Measurements from ENCODE around the gene PKHD1.
"Not testable (repeated sequence)": the region's sequence is repeated elsewhere in the genome, so short reads cannot be mapped to it uniquely, and the experiment has no call there.

The PKHD1 gene

GRCh38 chr6:51996296-51996947 lies 91.0 kb downstream of the PKHD1 start:
- H3K36me3 ChIP-seq (ENCODE audit: control insufficient read depth in 1 of 2, insufficient read depth in 2 of 2, low read length in 2 of 2) = no peaks in the 10 kb centered on the region
- no peak overlapping the region for H3K27ac ChIP-seq (ENCODE audit: low read depth, low read length)
- no peaks in the 10 kb centered on the region for H3K9me3 ChIP-seq (ENCODE audit: control insufficient read depth in 1 of 2, low read length in 2 of 2)
- no peak overlapping the region for H3K4me3 ChIP-seq (ENCODE audit: low read depth in 1 of 2, low read length in 2 of 2)
- H3K9ac ChIP-seq (ENCODE audit: low read depth in 1 of 2, low read length in 2 of 2) = no peak overlapping the region
- H3K4me1 ChIP-seq (ENCODE audit: control insufficient read depth in 1 of 2, insufficient read depth in 2 of 2, low read length in 2 of 2) = peaks cover 7 to 8% of the 10 kb centered on the region in 2 donors
- H3K27me3 ChIP-seq (ENCODE audit: control insufficient read depth in 1 of 2, insufficient read depth in 2 of 2, low read length in 2 of 2) = no peaks in the 10 kb centered on the region

GRCh38 chr6:51995214-51995755 lies 92.1 kb downstream of the PKHD1 start:
- H3K27me3 ChIP-seq (ENCODE audit: control insufficient read depth in 1 of 2, insufficient read depth in 2 of 2, low read length in 2 of 2) = no peaks in the 10 kb centered on the region
- H3K4me1 ChIP-seq (ENCODE audit: control insufficient read depth in 1 of 2, insufficient read depth in 2 of 2, low read length in 2 of 2) = peaks cover 7 to 8% of the 10 kb centered on the region in 2 donors
- no peaks in the 10 kb centered on the region for H3K9me3 ChIP-seq (ENCODE audit: control insufficient read depth in 1 of 2, low read length in 2 of 2)
- no peaks in the 10 kb centered on the region for H3K36me3 ChIP-seq (ENCODE audit: control insufficient read depth in 1 of 2, insufficient read depth in 2 of 2, low read length in 2 of 2)
- H3K9ac ChIP-seq (ENCODE audit: low read depth in 1 of 2, low read length in 2 of 2) = no peak overlapping the region
- no peak overlapping the region for H3K4me3 ChIP-seq (ENCODE audit: low read depth in 1 of 2, low read length in 2 of 2)
- H3K27ac ChIP-seq (ENCODE audit: low read depth, low read length) = no peak overlapping the region

- no peaks in the 10 kb centered on the region for H3K27me3 ChIP-seq (ENCODE audit: control insufficient read depth in 1 of 2, insufficient read depth in 2 of 2, low read length in 2 of 2)
- no peak overlapping the region for H3K4me3 ChIP-seq (ENCODE audit: low read depth in 1 of 2, low read length in 2 of 2)
- no peak overlapping the region for H3K9ac ChIP-seq (ENCODE audit: low read depth in 1 of 2, low read length in 2 of 2)
- H3K9me3 ChIP-seq (ENCODE audit: control insufficient read depth in 1 of 2, low read length in 2 of 2) = no peaks in the 10 kb centered on the region
- no peak overlapping the region for H3K27ac ChIP-seq (ENCODE audit: low read depth, low read length)
- H3K4me1 ChIP-seq (ENCODE audit: control insufficient read depth in 1 of 2, insufficient read depth in 2 of 2, low read length in 2 of 2) = peaks cover 7 to 8% of the 10 kb centered on the region in 2 donors
- no peaks in the 10 kb centered on the region for H3K36me3 ChIP-seq (ENCODE audit: control insufficient read depth in 1 of 2, insufficient read depth in 2 of 2, low read length in 2 of 2)
These were observed 94.5 kb downstream of the PKHD1 start for GRCh38 chr6:51992876-51993275.

GRCh38 chr6:51989789-51990188 lies 97.6 kb downstream of the PKHD1 start:
- Histone ChIP-seq H3K4me3 (ENCODE audit: low read depth in 1 of 2, low read length in 2 of 2) (no peak overlapping the region), H3K27me3 (ENCODE audit: control insufficient read depth in 1 of 2, insufficient read depth in 2 of 2, low read length in 2 of 2) (no peaks in the 10 kb centered on the region), H3K27ac (ENCODE audit: low read depth, low read length) (no peak overlapping the region), H3K4me1 (ENCODE audit: control insufficient read depth in 1 of 2, insufficient read depth in 2 of 2, low read length in 2 of 2) (peaks cover 0 to 1% of the 10 kb centered on the region in 2 donors), H3K9ac (ENCODE audit: low read depth in 1 of 2, low read length in 2 of 2) (no peak overlapping the region), H3K36me3 (ENCODE audit: control insufficient read depth in 1 of 2, insufficient read depth in 2 of 2, low read length in 2 of 2) (no peaks in the 10 kb centered on the region), H3K9me3 (ENCODE audit: control insufficient read depth in 1 of 2, low read length in 2 of 2) (no peaks in the 10 kb centered on the region)

GRCh38 chr6:51986864-51987263 lies 100.5 kb downstream of the PKHD1 start:
- no peaks in the 10 kb centered on the region for H3K4me1 ChIP-seq (ENCODE audit: control insufficient read depth in 1 of 2, insufficient read depth in 2 of 2, low read length in 2 of 2)
- H3K36me3 ChIP-seq (ENCODE audit: control insufficient read depth in 1 of 2, insufficient read depth in 2 of 2, low read length in 2 of 2) = no peaks in the 10 kb centered on the region
- H3K4me3 ChIP-seq (ENCODE audit: low read depth in 1 of 2, low read length in 2 of 2) = no peak overlapping the region
- H3K9ac ChIP-seq (ENCODE audit: low read depth in 1 of 2, low read length in 2 of 2) = no peak overlapping the region
- H3K27me3 ChIP-seq (ENCODE audit: control insufficient read depth in 1 of 2, insufficient read depth in 2 of 2, low read length in 2 of 2) = no peaks in the 10 kb centered on the region
- H3K9me3 ChIP-seq (ENCODE audit: control insufficient read depth in 1 of 2, low read length in 2 of 2) = no peaks in the 10 kb centered on the region
- no peak overlapping the region for H3K27ac ChIP-seq (ENCODE audit: low read depth, low read length)

GRCh38 chr6:51983564-51983963 lies 103.8 kb downstream of the PKHD1 start:
- Histone ChIP-seq H3K9ac (ENCODE audit: low read depth in 1 of 2, low read length in 2 of 2) (no peak overlapping the region), H3K9me3 (ENCODE audit: control insufficient read depth in 1 of 2, low read length in 2 of 2) (no peaks in the 10 kb centered on the region), H3K4me3 (ENCODE audit: low read depth in 1 of 2, low read length in 2 of 2) (no peak overlapping the region), H3K4me1 (ENCODE audit: control insufficient read depth in 1 of 2, insufficient read depth in 2 of 2, low read length in 2 of 2) (no peaks in the 10 kb centered on the region), H3K27me3 (ENCODE audit: control insufficient read depth in 1 of 2, insufficient read depth in 2 of 2, low read length in 2 of 2) (no peaks in the 10 kb centered on the region), H3K36me3 (ENCODE audit: control insufficient read depth in 1 of 2, insufficient read depth in 2 of 2, low read length in 2 of 2) (no peaks in the 10 kb centered on the region), H3K27ac (ENCODE audit: low read depth, low read length) (no peak overlapping the region)

- H3K9ac ChIP-seq (ENCODE audit: low read depth in 1 of 2, low read length in 2 of 2); H3K4me1 ChIP-seq (ENCODE audit: control insufficient read depth in 1 of 2, insufficient read depth in 2 of 2, low read length in 2 of 2): not testable (repeated sequence)
These were observed 104.7 kb downstream of the PKHD1 start for GRCh38 chr6:51982695-51983094.

GRCh38 chr6:51976374-51976773 lies 111.0 kb downstream of the PKHD1 start:
- Histone ChIP-seq H3K9ac (ENCODE audit: low read depth in 1 of 2, low read length in 2 of 2) (no peak overlapping the region), H3K36me3 (ENCODE audit: control insufficient read depth in 1 of 2, insufficient read depth in 2 of 2, low read length in 2 of 2) (no peaks in the 10 kb centered on the region), H3K4me1 (ENCODE audit: control insufficient read depth in 1 of 2, insufficient read depth in 2 of 2, low read length in 2 of 2) (no peaks in the 10 kb centered on the region), H3K4me3 (ENCODE audit: low read depth in 1 of 2, low read length in 2 of 2) (no peak overlapping the region), H3K9me3 (ENCODE audit: control insufficient read depth in 1 of 2, low read length in 2 of 2) (no peaks in the 10 kb centered on the region), H3K27me3 (ENCODE audit: control insufficient read depth in 1 of 2, insufficient read depth in 2 of 2, low read length in 2 of 2) (no peaks in the 10 kb centered on the region), H3K27ac (ENCODE audit: low read depth, low read length) (no peak overlapping the region)

More at GRCh38 chr6:51982695-51983094, 104.7 kb downstream of the PKHD1 start:
- H3K4me3 ChIP-seq (ENCODE audit: low read depth in 1 of 2, low read length in 2 of 2); H3K9me3 ChIP-seq (ENCODE audit: control insufficient read depth in 1 of 2, low read length in 2 of 2); H3K36me3 ChIP-seq (ENCODE audit: control insufficient read depth in 1 of 2, insufficient read depth in 2 of 2, low read length in 2 of 2); H3K27me3 ChIP-seq (ENCODE audit: control insufficient read depth in 1 of 2, insufficient read depth in 2 of 2, low read length in 2 of 2); H3K27ac ChIP-seq (ENCODE audit: low read depth, low read length): not testable (repeated sequence)

GRCh38 chr6:51972659-51973058 lies 114.8 kb downstream of the PKHD1 start:
- Histone ChIP-seq H3K27me3 (ENCODE audit: control insufficient read depth in 1 of 2, insufficient read depth in 2 of 2, low read length in 2 of 2) (no peaks in the 10 kb centered on the region), H3K4me1 (ENCODE audit: control insufficient read depth in 1 of 2, insufficient read depth in 2 of 2, low read length in 2 of 2) (no peaks in the 10 kb centered on the region), H3K9me3 (ENCODE audit: control insufficient read depth in 1 of 2, low read length in 2 of 2) (no peaks in the 10 kb centered on the region)

GRCh38 chr6:51968265-51968664 lies 119.1 kb downstream of the PKHD1 start:
- H3K4me3 ChIP-seq (ENCODE audit: low read depth in 1 of 2, low read length in 2 of 2) = no peak overlapping the region
- no peaks in the 10 kb centered on the region for H3K4me1 ChIP-seq (ENCODE audit: control insufficient read depth in 1 of 2, insufficient read depth in 2 of 2, low read length in 2 of 2)
- H3K9ac ChIP-seq (ENCODE audit: low read depth in 1 of 2, low read length in 2 of 2) = no peak overlapping the region
- H3K27me3 ChIP-seq (ENCODE audit: control insufficient read depth in 1 of 2, insufficient read depth in 2 of 2, low read length in 2 of 2) = no peaks in the 10 kb centered on the region
- no peaks in the 10 kb centered on the region for H3K36me3 ChIP-seq (ENCODE audit: control insufficient read depth in 1 of 2, insufficient read depth in 2 of 2, low read length in 2 of 2)
- H3K9me3 ChIP-seq (ENCODE audit: control insufficient read depth in 1 of 2, low read length in 2 of 2) = no peaks in the 10 kb centered on the region
- H3K27ac ChIP-seq (ENCODE audit: low read depth, low read length) = no peak overlapping the region

More at GRCh38 chr6:51972659-51973058, 114.8 kb downstream of the PKHD1 start:
- no peak overlapping the region for H3K9ac ChIP-seq (ENCODE audit: low read depth in 1 of 2, low read length in 2 of 2)
- H3K4me3 ChIP-seq (ENCODE audit: low read depth in 1 of 2, low read length in 2 of 2) = no peak overlapping the region
- no peak overlapping the region for H3K27ac ChIP-seq (ENCODE audit: low read depth, low read length)
- H3K36me3 ChIP-seq (ENCODE audit: control insufficient read depth in 1 of 2, insufficient read depth in 2 of 2, low read length in 2 of 2) = no peaks in the 10 kb centered on the region
